Measurements from ENCODE around the gene FAM131B. TPM values are rescaled to one million over a fixed set of nuclear protein-coding genes. Genes with fewer than 3 reads are reported as not detected.
A peak's percentile ranks its signal among the peaks of the same experiment; 100 is the strongest.

Gene FAM131B
- total RNA-seq, 1 experiment from 2014 or later, result 3.9 TPM

DNA sequence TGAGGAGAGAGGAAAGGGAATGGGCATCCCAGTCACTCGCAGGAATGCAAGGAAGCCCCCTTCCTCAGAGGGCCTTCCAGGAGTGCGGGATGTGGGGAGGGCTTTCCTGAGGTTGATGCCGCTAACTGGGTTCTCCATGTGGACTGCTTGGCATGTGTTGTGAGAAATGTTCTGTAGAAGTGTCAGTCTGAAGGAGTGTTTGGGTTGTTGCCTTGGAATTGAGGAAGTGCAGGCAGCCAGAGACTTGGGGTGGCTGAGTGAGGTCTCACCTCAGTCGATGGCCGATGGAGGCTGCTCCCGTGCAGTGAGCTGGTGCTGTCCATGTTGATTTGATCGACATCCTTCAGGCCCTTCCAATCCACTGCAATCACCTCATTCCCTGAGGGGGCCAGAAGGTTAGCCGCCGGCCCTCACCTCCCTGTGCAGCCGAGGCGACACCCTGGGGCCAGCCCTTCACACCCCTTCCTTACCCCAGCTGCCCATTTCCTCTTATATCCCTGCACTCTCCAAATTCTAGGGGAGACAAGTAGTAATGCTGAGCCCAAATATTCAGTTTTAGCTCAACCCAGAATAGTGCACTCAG, 2.7 kb downstream of the FAM131B start:
- no peak for DNase-seq (ENCODE audit: low spot score)

DNA sequence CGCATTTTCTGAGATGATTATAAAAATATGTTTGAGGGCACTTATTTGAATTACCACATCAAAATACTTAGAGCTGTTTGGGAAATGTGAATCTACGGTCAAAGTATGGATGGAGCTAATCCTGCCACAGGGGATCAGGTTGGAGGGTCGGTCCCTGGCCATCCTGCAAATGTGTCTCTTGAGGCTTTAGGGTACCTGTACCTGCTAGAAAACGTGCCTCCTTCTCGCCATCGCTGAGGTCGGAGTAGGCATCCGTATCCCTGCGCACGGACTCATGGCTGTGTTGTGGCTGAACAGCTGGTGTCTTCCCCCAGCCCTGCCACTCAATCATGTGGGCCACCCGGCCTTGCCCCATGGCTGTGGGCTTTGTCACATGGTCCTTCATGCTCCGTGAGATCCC, 3.9 kb downstream of the FAM131B start:
- no peak for DNase-seq (ENCODE audit: low spot score)

DNA sequence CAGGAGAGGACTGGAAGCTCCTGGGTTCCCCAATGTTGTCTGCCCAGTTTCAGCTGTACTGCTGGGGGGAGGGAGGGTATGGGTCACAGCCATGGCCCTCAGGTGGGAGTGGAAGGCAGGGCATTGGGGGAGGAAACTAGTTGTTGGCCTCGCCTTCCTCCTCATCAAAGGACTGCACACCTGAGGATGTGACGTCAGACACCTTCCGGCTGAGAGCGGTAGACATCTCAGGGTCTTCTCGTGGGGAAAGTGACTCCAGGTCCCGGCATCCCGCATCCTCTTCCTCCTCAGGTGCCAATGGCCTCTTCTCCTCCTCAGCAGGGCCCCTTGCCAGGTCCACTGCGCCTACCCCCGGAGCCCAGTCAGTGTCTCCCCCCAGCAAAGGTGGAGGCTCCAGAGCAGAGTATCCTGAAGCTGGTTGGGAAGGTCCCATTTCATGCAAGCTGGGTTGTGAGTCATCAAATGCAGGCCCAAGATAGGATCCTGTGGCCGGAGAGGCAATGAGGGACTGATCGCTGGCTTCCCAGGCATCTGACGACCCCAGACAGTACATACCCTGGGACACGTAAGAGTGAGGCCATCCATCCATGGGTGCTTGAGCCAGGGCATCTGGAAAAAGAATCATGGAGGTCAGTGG, 6.0 kb downstream of the FAM131B start:
- no peak for DNase-seq (ENCODE audit: low spot score)

DNA sequence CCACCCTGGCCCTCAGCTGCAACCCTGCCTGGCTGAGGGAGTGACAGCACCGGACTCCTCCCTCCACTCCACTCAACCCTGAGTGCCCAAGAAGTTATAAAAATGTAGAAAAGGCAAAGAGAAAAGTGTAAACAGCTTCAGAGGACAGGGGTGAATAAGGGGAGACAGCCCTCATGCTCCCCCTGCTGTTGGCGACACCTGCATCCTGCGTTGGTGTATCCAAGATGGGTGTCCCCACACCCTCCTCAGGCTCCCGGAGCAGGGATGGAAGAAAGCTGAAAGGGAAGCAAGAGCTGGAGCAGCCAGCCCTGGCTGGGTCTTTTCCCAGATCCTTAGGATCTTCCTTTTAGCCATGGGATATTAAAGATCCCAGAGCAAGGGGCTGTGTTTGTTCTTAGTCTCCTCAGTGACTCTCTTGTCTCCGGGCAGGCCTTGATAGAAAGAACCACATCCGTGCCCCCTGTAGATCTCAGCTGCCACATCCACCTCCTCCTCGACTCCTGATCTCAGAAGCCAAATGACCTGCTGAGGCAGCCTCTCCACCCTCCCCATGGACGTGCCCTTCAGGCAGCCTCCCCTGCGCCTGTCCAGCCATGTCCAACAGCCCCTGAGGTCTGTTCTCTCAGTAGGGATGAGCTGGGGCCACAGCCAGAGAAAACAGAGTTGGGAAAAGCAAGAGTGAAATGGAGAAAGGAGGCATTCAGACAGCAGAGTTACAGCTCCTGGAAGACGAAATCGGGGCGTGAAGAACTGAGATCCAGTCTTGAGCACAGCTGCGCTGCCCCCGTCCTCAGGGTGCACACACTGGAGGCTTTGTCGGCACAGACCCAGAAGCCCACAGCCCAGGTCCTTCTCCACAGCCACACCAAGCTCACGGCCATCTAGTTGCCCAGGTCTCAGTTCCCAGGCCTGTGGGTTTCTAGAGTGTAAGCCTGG, 6.8 kb downstream of the FAM131B start:
- no peak for DNase-seq (ENCODE audit: low spot score)

DNA sequence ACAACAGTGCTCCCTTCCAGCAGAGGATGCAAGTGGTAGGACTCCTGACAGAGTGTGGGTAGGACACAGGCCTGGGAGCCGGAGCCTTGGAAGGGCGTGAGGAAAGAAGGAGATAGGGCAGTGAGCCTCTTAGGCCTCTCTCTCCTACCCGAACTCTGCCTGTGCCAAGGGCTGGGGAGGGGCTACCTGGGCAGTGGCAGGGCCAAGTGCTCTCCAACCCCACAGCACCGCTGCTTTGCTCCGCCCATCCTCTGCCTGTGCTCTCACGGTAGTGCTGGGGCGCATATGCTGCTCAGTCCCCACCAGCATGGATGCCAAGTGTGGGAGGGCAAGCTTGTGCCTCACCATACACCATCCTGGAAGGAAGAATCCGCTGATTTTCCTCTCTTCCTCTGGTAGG, 7.5 kb downstream of the FAM131B start:
- no peak for DNase-seq (ENCODE audit: low spot score)

DNA sequence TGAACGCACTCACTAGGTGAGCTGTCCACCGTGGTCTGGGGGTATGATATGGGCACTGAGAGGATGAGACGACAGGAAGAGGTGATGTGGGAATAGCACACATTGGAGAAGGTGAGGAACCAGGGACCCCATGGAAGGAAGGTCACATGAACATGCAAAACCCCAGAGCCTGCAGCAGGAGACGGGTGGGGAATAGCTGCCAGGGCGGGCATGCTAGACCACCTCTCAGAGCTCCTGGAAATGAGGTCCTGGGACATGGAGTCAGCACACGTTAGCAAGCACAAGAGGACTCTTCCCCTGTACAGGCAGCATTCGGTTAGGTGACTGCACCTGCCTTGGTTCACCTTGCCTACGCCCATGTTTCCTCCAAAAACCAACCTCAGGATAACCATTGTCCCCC, 8.1 kb downstream of the FAM131B start:
- DNase-seq (ENCODE audit: low spot score), result no peak

DNA sequence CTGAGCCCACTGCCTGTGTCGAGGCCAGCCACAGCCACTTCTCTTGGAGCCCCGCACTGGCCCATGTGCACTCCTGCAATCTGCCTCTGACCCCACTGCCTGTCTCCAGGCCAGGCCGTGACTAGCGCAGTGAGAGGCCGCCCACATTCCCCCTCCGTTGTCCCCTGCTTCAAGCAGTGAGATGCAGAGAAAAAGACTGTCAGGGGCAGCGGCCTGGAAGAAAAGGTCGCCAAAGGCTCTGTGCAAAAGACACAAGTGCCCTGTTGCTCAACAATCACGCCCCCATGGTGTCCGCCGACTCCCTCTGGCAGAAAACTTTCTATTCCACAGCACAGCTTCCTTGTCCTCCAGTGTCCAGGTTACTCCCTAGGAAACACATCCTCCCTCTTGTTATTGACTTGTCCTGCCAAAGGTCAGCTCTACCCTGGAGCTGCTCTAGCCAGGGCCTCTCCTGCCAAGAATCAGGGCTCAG, 9.9 kb downstream of the FAM131B start:
- DNase-seq (ENCODE audit: low spot score), result no peak

DNA sequence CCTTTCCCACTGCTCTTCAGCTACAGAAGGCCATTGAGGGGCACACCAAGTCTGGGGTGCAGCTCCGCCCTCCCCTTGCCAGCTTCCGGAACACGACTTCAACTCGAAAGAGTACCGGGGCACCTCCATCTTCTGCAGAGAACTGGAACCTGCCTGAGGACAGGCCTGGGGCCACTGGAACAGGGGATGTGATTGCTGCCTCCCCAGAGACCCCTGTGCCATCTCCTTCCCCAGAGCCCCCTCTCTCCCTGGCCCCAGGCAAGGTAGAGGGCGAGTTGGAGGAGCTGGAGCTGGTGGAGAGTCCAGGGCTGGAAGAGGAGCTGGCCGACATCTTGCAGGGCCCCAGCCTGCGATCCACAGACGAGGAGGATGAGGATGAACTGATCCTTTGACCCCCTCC, 10.9 kb downstream of the FAM131B start:
- DNase-seq (ENCODE audit: low spot score), result no peak

DNA sequence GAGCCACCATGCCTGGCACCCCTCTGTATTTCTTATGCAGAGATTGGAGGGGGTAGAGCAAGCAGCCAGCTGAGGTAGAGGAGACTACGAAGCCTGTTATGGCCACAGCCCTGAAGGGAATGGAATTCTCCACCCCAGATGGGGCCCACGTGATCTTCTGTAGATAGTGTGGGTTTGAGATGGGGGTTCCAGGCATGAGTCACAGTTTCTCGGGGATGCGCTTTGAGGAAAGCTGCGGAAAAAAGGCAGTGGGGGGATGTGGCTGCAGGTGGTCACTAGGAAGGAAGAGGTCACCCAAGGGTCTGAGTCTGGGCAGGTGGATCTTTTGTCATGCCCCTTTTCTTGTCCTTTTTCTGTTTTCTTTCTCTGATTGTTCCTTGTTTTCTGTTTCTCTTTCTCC, 11.5 kb downstream of the FAM131B start:
- peak; percentile 51 for DNase-seq (ENCODE audit: low spot score)

DNA sequence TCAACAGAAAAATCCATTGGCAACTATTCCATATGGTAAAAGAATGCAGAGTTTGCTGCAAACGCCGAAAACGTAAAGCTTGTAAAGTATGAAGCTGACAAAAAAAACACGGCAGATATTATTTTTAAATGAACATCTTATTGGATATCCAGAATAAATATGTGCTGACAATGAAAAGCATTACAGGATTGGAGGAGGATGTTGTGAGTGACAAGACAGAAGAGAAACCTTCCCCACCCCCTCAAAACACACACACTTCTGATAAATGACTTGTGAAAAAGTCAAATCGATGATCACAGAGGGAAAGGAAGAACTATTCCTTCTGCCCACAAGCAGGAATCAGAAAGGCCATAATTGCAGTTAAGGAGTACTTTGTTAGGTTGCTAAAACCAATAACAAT, 14.6 kb downstream of the FAM131B start:
- no peak for DNase-seq (ENCODE audit: low spot score)

DNA sequence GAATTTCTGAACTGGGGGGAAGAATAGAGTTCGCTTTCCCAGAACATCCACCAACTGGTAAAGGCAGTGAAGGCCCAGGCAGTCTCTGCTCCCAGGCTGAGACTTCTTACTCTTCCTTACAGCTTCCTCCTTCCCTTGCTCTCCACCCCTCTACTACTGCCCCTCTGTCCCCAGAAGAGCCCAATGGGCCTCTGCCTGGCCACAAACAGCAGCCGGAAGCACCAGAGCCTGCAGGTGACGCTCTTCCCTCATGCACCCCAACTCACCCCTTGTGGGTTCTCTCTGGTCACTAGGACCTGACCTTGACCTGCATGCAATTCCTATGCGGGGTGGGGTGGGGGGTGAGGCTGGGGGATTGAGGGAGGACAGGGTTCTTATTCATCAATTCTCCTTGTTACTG, 16.5 kb downstream of the FAM131B start:
- no peak for DNase-seq (ENCODE audit: low spot score)

DNA sequence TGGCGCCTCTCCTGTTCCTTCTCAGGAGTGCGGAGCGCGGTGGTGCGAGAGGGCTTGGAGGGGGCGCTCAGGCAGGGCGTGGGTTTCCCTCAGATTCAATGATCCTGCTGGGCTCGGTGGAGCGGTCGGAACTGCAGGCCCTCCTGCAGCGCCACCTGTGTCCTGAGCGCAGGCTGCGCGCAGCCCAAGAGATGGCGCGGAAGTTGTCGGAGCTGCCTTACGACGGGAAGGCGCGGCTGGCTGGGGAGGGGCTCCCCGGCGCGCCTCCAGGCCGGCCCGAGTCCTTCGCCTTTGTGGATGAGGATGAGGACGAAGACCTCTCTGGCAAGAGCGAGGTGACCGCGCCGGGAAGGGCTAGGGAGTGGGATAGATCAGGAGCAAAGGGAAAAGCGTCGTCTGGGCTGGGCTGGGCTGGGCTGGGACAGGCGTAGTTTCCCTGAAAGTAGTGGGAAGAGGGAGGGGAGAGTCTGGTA, 17.0 kb downstream of the FAM131B start:
- no peak for DNase-seq (ENCODE audit: low spot score)

DNA sequence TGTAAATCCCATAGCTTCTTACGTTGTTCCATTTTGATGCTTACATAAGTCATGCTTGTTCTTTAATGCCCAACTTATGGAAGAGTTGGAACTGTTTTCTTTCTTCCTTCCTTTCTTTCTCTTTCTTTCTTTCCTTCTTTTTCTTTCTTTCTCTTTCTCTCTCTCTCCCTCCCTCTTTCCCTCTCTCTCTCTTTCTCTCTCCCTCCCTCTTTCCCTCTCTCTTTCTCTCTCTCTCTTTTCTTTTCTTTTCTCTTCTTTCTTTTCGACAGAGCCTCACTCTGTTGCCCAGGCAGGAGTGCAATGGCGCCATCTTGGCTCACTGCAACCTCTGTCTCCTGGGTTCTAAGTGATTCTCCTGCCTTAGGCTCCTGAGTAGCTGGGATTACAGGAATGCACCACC, 18.9 kb downstream of the FAM131B start:
- no peak for DNase-seq (ENCODE audit: low spot score)

DNA sequence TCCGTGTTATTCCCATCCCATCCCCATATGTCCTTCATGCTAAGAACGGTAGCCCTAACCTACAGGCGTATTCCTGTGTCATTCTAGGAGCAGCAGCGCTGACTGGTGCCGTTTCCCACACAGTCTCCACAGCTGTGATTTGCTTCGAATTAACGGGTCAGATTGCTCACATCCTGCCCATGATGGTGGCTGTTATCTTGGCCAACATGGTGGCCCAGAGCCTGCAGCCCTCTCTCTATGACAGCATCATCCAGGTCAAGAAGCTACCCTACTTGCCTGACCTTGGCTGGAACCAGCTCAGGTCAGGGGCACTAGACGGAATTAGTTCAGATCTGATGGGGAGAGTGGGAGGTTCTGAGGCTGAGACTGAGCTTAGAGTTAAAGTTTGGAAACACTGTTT, 20.7 kb downstream of the FAM131B start:
- DNase-seq (ENCODE audit: low spot score), result no peak

DNA sequence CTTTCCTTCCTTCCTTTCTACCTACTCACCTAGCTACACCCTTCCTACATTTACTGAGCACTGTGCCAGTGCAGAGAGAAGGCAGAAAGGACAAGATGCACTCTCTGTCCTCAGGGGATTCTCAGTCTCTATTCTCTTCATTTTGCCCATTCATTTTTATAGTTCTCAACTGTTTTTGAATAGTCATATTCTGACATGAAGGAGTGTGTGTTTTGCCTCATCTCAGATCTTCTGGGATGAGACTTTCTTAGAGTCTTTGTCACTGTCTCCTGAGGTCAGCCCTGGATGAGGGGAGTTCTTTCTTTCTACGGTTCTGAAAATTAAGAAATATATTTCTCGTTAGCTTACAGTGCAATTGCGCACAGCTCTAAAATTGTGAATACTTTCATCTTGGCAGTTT, 25.3 kb downstream of the FAM131B start:
- DNase-seq (ENCODE audit: low spot score), result no peak

DNA sequence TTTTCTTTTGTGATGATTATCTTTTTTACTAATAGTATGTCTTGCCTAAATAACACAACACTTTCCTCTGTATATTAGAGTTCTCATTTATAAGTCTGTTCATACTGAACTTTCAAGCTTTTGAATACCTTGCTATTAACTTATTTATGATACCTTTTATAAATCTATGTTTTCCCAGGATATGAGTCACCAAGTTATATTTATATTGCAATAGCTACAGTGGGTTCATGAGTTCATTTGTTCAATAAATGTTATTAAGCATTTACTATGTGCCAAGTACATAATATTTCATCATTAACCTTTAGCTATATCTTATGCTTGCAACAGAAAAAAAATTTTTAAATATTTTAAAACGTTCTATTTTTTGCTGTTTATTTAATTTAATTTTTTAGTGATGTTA, 28.3 kb downstream of the FAM131B start:
- no peak for DNase-seq (ENCODE audit: low spot score)

DNA sequence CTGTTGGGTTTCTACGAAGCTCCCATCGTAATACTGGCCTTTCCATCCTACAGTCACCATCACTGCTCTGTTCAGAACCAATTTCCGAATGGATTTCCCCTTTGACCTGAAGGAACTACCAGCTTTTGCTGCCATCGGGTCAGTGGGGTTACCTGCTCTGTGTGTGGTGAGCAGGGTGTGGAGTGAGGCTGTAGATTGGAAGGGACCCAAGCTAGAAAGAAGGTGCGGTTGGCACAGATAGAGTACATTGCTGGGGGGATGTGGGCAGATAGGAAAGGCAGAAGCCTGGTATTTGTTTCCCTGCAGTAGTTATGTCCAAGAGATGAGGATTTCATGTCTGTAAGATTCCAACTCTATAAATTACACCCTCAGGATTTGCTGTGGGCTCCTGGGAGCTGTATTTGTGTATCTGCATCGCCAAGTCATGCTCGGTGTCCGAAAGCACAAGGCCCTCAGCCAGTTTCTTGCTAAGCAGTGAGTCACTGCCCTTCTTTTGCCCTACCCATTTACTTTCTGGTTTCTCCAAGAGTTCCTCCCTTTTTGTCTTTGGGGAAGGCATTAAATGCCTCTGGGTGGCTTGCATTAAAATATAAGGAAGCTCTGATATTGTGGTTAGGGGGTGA, 31.2 kb downstream of the FAM131B start:
- peak; percentile 87 for DNase-seq (ENCODE audit: low spot score)

DNA sequence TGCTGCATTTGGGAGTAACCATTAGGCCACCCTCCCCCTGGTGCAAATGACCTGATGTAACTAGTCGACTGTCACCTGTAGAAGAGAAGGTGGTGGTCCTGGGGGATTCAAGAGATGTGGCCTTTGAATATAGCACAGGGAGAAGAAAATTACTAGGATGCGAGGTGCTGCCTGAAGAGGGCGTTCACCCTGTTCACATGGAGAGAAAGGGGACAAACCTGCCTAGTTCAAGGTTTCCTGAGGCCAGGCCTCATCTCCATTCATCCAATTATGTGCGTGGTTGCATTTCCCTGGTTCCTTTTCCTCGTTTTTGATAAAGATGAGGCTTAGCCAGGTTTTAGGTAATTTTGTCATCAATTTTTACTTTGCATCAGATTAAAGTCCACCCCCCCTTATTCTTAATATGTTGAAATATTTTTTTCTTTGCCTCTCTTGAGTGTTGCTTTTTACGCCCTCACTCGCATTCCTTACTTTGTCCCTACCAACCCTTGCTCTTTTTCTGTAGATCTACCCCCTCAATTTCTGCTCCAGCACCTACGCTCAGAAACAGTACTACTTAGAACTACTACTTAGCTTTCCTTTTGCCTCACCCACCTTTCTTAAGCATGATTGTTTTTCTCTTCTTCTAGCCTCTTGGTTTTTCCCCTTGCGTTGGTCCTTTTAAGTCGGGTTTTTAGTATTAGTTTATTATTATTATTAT, 32.9 kb downstream of the FAM131B start:
- DNase-seq (ENCODE audit: low spot score), result no peak

DNA sequence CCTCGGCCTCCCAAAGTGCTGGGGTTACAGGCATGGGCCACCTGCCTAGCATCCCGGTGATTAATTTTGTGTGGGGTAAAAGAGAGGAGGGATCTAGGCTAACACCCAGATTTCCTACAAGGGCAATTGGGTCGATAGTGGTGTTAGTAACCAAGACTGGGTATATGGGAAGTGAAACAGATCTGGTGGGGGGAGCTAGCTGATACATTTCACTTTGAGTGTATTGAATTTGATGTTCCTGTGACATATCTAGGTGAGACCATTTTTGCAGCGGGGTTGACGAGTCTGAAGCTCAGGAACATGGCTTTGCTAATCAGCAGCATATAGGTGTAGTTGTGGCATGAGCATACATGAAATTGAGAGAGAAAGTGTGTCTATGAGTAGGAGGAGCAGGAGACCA, 34.6 kb downstream of the FAM131B start:
- no peak for DNase-seq (ENCODE audit: low spot score)

DNA sequence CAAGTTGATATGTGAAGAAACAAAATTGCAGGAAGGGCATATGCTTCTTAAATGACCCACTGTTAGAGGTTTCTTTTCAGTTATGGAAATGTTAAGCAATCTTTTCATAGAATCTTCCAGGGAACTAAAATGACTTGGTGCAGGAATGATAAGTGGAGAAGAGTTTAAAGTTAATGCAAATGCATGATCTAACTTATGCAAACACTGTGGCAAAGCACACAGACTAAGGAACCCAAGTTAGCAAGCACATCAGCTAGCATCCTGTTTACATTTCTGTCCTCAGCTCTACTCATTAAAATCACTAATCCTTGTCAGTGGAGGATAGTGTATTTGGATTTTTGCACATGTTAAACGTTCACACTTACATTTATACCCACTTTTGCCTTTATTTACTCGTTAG, 37.3 kb downstream of the FAM131B start:
- no peak for DNase-seq (ENCODE audit: low spot score)

DNA sequence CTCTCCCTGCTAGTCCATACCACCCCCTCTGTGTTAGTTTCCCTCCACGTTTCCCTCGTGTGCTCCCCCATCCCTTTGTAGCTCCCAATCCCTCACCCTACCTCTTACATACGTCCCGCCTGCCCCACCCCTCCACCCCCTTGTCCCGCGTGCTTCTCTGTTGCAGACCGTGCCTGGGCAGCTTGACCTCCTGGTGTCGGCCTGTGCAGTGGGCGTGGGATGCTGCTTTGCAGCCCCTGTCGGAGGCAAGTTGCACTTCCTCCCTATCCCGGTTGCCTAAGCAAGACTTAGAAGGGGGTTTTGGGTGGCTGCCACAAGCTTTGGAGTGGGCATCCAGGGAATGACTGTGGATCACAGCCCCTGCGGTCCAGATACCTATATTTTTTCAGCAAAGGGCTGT, 38.9 kb downstream of the FAM131B start:
- DNase-seq (ENCODE audit: low spot score), result no peak
